GM23338 (cell line): ENCODE results near the gene LIMA1.

Experiments
- CREB1 ChIP-seq: fragments of 250-450 bp; sonication (Bioruptor Pico); IDR thresholded peaks from 2 replicates; pipeline ENCODE4 v1.5.0; 2020; ENCODE audit warnings: low read depth, mild to moderate bottlenecking, moderate library complexity
- CTCF ChIP-seq, 2 experiments: fragments of 200-600 bp in 1 of 2; sonication (generic) in 1 of 2; conservative IDR thresholded peaks; 2 replicates each; pipeline versions ENCODE4 v1.5.1 to v1.6.1; 2016 to 2017; ENCODE audit warnings: antibody characterized with exemption in 2 of 2, low read depth in 2 of 2, mild to moderate bottlenecking in 2 of 2, moderate library complexity in 1 of 2
- ETS1 ChIP-seq: IDR thresholded peaks from 2 replicates; pipeline ENCODE4 v1.6.1; 2016; ENCODE audit warnings: antibody characterized with exemption
- EZH2 ChIP-seq: fragments of 200-600 bp; sonication (generic); IDR thresholded peaks from one replicate; pipeline ENCODE4 v1.8.0; 2017; ENCODE audit warnings: antibody characterized with exemption, mild to moderate bottlenecking, low read depth; ENCODE audit not compliant: unreplicated experiment
- EZH2phosphoT487 ChIP-seq: fragments of 200-600 bp; sonication (generic); IDR thresholded peaks from one replicate; pipeline ENCODE4 v1.8.1; 2018; ENCODE audit warnings: antibody characterized with exemption; ENCODE audit not compliant: unreplicated experiment
- JUNB ChIP-seq: IDR thresholded peaks from one replicate; pipeline ENCODE4 v1.6.1; 2016; ENCODE audit warnings: antibody characterized with exemption; ENCODE audit not compliant: unreplicated experiment
- NANOG ChIP-seq: IDR thresholded peaks from 2 replicates; pipeline ENCODE4 v1.6.1; 2016; ENCODE audit warnings: antibody characterized with exemption, borderline replicate concordance
- POLR2AphosphoS5 ChIP-seq: IDR thresholded peaks from 2 replicates; pipeline ENCODE4 v1.6.1; 2016; ENCODE audit warnings: antibody characterized with exemption, low read depth
- REST ChIP-seq: IDR thresholded peaks from one replicate; pipeline ENCODE4 v1.6.1; 2018; ENCODE audit warnings: antibody characterized with exemption; ENCODE audit not compliant: unreplicated experiment
- ZNF114 ChIP-seq: fragments of 250-450 bp; sonication (Bioruptor Pico); IDR thresholded peaks from 2 replicates; pipeline ENCODE4 v1.5.0; 2020; ENCODE audit warnings: mild to moderate bottlenecking, moderate library complexity
- ZNF331 ChIP-seq: fragments of 250-450 bp; sonication (Bioruptor Pico); IDR thresholded peaks from 2 replicates; pipeline ENCODE4 v1.5.0; 2020; ENCODE audit warnings: low read depth, mild to moderate bottlenecking, moderate library complexity

GRCh38 chr12:50287271-50287670 is 4.0 kb upstream of the LIMA1 start:
- no peak for TF ChIP-seq CTCF (conservative IDR thresholded peaks at IDR 0.05; ENCODE audit: low read depth in 2 of 2)
- TF ChIP-seq POLR2AphosphoS5, result no peak
- no peak for TF ChIP-seq EZH2
- no peak for TF ChIP-seq EZH2phosphoT487
- no peak for TF ChIP-seq CREB1 (CRISPR knock-in tag)
- no peak for TF ChIP-seq NANOG
- TF ChIP-seq JUNB, result no peak
- TF ChIP-seq ETS1, result no peak
- TF ChIP-seq REST, result no peak
- TF ChIP-seq ZNF331 (CRISPR knock-in tag), result no peak
- no peak for TF ChIP-seq ZNF114 (CRISPR knock-in tag)
